Fibroblast of gingiva (primary cell): ENCODE data around the gene NEUROD6.

ENCODE experiments used
- DNase-seq: peaks from one replicate; pipeline ENCODE4 v3.0.0-alpha.2; 2011; ENCODE audit warnings: low read depth

NEUROD6 gene

DNA sequence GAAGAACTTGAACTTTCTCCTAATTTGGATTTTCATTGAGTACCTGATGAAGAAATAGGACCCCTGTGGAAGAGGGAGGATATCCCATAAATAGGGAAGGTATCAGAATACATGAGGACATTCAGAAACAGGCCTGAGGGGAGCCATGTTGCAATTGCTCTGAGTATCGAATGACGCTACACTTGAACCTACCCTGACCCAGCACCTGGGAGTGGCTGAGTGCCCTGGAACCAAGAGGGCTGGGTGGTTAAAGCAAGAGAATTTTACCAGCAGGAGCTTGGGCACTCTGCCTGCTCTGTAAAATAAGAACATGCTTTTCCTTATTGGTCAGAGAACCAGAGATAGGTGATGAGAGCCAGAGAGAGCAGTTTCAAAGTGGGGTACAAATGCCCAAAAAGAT is 7.2 kb downstream of the NEUROD6 start:
- no peak for DNase-seq

DNA sequence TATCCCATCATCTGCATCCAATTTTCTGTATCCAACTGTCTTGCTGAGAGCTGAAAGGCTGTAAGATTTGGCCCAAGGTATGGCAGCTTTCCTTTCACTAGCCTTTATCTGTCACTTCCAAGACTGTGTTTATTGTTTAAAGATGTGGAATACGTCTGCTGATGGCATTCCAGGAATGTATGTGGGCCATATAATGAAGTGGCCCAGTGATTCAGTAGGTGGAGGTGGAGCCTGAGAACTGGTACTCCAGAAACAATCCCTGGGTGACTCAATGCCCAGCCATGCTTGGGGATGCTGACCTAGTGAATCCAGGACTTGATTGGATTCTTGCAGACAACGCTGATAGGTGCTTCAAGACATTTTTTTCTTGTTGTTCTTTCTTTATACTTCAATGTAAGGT is 13.5 kb downstream of the NEUROD6 start:
- no peak for DNase-seq

DNA sequence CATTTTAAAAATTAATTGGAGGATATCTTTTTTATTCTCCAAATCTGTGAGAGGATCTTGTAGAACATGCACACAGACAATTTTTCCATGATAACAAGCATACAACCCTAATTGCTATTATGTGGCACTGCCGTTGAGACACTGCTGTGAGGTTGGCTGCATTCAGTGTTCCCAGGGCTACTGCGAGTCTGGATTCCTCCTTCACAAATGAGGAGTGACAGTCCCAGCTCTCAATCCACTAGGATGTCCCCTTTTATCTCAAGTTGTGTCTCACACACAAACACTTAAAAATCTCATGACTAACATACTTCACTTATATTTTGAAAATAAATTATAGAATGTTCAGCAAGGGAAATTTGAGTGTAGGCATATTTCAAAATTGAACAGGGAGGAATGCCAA is 14.1 kb downstream of the NEUROD6 start:
- no peak for DNase-seq

DNA sequence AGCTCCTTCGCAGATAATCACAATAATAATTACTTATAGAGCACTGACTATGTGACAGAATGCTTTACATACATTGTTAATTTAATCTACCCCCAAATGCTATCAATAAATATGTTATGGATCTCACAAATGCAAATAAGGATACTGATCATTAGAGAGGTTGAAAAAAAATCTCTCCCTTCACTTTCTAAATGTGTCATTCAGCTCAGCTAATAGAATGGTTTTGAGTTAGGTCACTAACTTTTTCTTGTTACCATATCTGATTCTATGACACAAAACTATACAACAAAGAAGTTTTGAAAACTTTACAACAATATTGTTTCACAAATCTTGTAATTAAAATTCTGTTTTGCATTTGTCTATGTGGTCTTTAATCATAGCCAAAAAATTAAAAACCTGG is 17.4 kb downstream of the NEUROD6 start:
- DNase-seq: no peak

DNA sequence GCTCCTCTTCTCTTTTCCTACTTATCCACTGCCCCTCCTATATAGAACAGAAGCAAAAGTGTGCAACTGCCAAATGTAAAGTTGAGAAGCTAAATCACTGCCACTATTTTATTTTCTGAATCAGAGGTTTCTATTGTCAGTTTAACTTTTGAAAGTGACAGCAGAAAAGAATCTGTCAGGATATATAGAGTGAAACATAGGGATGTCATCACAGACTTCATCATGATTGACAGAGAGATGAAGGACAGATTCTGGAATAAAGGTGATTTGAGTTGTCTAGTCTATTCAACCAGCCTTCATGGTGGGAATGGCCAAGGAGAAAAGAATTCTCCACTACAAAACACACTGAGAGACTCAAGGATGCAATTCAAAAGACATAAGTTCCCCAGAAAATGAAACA is 19.9 kb downstream of the NEUROD6 start:
- no peak for DNase-seq

DNA sequence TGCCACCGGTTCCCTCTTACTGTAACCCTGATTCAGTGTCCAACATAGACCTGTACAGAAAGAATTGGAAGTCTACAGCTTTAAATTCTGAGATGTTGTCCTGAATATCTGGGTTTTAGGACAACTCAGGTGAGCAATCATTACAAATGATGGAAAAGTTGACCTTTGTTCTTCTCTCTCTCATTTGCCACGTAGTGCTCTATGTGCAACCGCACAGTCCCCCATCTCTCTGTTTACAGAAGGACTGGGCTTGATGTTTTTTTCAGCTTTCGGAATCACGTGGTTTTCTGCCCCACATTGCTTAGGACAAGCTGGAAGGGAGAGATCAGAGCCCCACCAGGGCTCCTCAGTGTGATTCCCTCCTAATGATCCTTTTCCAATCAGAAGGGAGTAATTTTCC is 22.2 kb downstream of the NEUROD6 start:
- no peak for DNase-seq

DNA sequence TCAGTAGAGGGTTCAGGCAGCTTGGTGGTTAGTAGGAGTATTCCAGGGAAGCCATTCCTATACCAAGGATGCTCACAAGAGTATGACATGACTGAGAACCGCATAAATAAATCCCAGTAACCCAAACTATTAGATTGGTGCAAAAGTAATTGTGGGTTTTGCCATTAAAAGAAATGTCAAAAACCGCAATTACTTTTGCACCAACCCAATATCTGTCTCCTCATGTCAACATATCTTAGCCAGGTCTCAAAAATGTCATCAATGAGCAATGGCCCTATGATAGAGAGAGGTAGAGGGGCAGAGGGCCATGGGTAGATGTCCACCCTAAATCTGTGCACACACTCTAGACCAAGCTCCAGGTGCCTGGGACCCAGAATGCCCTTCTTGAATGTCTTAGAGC is 23.6 kb downstream of the NEUROD6 start:
- no peak for DNase-seq

DNA sequence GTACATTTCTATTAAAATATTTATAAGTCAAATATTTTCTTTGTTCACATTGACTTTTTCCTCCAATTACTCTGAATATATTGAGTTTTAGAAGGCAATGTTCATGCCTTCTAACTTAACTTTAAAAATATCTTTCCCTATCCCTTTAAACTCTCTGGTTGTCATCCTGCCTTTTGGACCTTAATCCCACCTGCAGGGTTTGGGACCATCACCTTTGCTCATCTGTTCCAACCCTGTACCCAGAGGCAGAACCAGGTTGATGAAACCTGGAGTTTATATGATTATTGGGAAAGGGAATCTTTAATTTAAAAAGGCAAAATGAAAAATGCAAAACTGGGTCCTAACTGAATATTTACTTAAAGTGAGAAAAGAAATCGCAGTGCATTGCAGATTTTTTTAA is 24.8 kb downstream of the NEUROD6 start:
- DNase-seq: no peak

DNA sequence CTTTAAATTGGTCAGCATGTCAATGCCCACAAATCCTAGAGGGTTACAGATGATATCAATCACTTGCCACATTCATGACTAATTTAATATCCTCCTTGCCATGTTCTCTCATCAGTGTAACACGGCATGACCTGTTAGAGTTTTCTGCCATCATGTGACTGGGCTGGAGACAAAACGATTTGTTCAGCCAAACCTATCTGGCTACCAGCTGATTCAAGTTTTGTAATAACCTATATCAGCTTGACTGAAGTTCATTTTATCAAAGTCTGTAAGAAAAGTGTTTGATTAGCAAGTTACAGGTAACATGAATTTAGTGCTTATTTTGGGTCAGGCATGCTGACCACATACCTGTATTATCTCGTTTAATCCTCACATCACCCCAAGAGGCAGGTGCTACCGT is 25.7 kb downstream of the NEUROD6 start:
- no peak for DNase-seq

DNA sequence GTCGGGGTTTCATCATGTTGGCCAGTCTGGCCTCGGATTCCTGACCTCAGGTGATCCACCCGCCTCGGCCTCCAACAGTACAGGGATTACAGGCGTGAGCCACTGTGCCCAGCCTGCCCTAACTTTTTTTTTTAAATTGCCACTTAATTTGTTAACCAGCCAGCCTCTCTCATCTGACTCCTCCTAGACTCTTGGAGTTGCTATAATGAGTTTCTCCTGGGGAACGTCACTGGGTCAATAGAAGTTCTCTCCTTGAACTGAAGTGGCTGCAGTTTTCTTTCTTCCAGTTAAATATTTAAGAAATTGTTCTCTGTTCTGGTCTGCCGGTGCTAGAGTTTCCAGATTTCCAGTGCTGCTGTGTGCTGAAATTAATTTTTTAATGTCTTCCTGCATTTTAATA is 27.6 kb downstream of the NEUROD6 start:
- DNase-seq: no peak

DNA sequence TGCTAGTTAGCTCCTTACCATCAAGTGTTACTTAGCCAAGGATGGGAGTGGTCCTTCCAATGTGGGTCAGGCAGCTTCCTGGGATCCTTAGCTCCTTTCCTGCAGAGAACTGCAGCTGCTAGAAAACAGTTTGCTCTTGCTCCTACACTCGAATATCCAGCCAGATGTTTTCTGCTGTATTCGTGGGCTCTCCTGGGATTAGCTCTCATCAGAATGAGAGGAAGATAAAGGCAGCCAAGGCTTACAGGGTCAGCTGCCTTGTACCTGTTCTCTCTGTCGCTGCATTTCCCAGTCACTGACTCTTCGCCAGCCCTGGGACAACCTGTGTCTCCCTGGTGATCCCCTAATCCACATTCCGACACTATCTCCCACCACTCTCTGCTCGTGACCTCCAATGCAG is 29.0 kb downstream of the NEUROD6 start:
- no peak for DNase-seq

DNA sequence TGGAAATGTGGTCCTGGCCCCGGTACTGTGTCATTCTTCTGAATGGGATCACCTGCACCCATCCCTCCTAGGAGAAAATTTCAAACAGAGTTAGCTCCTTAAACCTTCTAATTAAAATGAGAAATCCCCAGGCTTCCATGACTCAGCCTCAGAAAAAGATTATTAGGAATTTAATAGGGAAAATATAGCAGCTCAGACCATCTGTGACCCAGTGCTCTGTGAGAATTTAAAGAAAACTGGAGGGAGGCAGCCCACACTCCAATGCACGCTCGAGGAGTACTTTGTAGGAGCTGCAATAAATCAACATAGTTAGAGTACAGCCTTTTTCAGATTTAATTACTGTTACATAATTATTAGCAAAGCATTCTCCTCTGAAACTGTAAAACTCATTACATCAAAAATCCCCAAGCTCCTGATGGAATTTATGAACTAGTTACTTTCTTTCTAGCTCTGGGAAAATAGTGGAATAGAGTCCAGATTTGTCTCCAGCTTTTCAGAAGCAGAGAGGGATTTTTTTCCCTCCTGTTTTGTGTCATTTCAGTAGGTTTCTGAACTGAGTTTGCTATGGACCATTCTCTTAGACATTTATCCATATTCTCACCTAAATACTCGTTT is 30.1 kb downstream of the NEUROD6 start:
- no peak for DNase-seq

DNA sequence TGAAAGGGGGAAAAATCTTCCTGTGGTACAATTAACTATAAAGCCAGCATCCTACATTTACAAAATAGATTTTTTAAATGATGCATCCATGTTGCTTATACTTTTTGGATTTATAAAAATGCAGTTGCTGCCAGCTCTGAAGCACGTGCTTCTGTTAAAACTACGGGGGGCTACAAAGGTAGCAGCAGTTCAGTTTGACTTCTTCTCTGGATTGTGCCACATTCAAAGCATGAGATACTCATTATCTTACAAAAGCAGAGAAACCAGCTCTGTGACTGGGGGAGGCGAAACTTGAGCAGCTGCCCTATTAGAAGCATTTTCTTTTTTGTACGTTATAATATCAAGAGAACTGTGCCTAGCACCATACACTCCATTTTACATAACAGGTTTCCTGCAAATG is 31.1 kb downstream of the NEUROD6 start:
- DNase-seq: no peak

DNA sequence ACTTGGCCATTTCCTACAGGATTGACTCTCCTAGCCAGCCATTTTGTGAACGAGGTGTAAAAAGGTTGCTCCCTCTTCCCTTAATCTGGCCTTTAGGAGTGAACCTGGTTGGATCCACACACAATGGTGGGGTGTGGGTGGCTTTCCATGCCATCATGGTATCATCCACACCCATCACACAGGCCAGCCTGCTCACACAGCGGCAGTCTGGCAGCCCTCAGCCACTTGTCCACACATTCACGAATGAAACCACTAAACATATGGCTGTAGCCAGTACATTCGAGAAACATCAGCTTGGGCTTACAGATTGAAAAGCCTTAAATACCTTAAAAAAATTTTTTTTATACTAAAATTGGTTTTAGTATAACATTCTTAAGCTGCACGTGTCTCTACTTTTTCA is 31.9 kb downstream of the NEUROD6 start:
- no peak for DNase-seq

DNA sequence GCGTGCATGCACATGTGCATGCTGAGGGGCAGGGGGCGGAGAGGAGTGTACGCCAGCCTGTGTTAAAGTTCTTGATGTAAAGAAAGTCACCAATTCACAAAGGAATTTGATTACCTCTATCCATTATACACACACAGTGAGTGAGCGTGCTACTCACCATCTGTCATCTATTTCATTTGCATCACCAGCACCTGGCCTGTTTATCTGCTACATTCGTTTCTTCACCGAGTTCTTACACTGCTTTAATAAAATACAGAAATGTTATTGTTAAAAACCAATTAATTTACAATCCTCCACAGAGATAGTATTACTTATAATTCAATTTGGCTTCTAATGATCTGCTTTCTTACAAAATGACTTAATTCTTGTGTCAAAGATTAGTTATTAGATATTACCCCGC is 32.6 kb downstream of the NEUROD6 start:
- no peak for DNase-seq

DNA sequence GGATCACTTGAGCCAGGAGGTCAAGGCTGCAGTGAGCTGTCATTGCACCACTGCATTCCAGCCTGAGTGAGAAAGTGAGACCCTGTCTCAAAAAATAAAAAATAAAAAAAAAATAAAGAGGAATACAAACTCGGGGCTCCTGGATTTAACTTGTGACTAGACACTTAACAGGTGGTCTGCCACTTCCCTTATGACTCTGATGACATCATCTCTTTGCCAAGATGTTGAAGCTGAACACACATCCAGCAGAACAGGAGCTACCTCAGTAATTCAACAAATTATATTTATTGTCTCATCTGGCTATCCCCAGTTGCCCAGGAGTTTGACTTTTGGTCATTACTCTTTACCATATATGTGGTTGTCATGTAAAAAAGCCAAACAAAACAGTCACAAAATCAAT is 35.3 kb downstream of the NEUROD6 start:
- DNase-seq: no peak

DNA sequence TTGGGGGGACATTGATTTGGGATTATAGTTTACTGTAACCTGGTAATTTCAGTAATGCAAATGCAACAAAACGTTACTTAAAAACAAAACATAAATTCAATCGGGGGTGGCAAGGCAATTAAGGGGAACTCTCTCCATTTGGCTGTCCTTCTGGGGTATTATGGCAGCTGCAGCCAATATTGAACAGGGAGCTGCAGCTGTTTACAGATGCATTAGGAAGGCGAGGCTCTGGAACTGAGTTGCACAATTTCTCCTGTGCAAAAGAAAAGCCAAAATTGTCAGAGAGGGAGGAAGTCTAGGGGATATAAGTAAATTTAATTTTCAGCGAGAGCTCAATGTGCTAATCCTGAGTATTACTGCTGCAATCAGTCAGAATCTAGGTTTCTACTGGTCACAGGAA is 36.1 kb downstream of the NEUROD6 start:
- DNase-seq: no peak

DNA sequence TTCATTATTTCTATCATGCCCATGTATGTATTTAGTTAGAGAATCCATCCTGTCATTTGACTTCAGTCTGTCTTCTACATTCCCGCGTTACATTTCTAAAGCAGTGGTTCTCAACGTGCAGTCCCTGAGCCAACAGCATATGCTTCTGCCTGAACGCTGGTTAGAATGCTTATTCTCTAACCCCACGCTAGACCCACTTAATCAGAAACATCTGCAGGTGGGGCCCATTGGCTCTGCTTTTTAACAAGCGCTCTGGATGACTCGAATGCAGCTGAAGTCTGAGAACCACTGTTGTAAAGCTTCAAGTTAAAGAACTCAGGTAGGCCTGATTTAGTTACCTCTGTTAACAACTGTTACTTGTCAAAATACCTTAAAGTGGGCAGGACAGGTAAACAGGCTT is 38.2 kb downstream of the NEUROD6 start:
- no peak for DNase-seq

DNA sequence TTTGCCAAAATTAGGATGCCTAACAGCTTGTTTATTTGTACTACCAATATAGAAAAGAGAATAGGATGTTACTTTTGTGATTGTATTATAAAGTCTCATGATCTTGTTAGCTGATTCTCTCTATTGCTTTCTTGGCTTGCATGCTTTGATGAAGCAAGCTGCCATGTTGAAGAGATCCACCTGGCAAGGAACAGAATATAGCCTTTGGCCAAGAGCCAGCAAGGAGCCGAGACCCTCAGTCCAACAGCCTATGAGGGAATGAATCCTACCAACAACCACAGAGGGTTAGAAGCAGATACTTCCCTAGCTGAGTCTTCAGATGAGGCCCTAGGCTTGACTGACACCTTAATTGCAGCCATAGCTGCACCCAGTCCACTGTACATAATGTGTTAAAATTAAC is 41.2 kb downstream of the NEUROD6 start:
- DNase-seq: no peak

DNA sequence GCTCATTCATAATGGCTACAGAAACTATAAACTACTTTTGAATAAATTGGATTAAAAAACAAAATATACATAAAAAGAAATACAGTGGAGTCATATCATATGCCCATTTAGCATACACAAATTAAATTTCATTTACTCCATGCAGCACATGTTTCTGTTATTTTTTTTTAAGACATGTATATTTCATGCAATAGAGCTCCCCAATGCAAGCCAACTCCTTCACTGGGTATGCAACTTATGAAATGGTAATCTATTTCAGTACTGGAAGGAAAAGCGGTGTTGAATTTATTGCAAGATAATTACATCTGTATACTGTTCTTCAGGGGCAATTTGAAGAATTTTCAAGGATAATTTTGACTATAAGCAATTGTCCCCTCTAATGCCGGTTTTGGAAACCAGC is 49.9 kb downstream of the NEUROD6 start:
- DNase-seq: no peak
